SJCRH30 (cell line): ENCODE measurements around the gene MAML3. TPM values are rescaled to one million over a fixed set of nuclear protein-coding genes. Genes with fewer than 3 reads are reported as not detected.
"Not testable (repeated sequence)": the region's sequence is repeated elsewhere in the genome, so short reads cannot be mapped to it uniquely, and the experiment has no call there.

Experiments
- DNase-seq, 2 experiments: peaks; one replicate each; pipeline ENCODE4 v3.0.0-alpha.2; 2015 to 2020
- H3K27ac ChIP-seq: fragments of 250-450 bp; sonication (Bioruptor Pico); 2 replicates; pipeline ENCODE4 v1.5.1; 2020; ENCODE audit warnings: mild to moderate bottlenecking, moderate library complexity
- H3K27me3 ChIP-seq: fragments of 250-450 bp; sonication (Bioruptor Pico); 2 replicates; pipeline ENCODE4 v1.5.1; 2020; ENCODE audit warnings: mild to moderate bottlenecking, moderate library complexity
- H3K36me3 ChIP-seq: fragments of 250-450 bp; sonication (Bioruptor Pico); 2 replicates; pipeline ENCODE4 v1.5.1; 2020; ENCODE audit warnings: mild to moderate bottlenecking, moderate library complexity
- H3K4me1 ChIP-seq: fragments of 250-450 bp; sonication (Bioruptor Pico); 2 replicates; pipeline ENCODE4 v1.5.1; 2020; ENCODE audit warnings: mild to moderate bottlenecking, moderate library complexity
- H3K4me3 ChIP-seq: fragments of 250-450 bp; sonication (Bioruptor Pico); 2 replicates; pipeline ENCODE4 v1.5.1; 2020; ENCODE audit warnings: mild to moderate bottlenecking, moderate library complexity
- H3K9me3 ChIP-seq: fragments of 250-450 bp; sonication (Bioruptor Pico); replicated peaks from 2 replicates; pipeline ENCODE4 v1.5.1; 2020; ENCODE audit warnings: mild to moderate bottlenecking, moderate library complexity
- total RNA-seq: library from RNA; depleted of rRNA; stranded (reverse); fragments of >200 nt; shearing (Covaris generic); gene quantifications from 2 replicates; pipeline ENCODE4 v1.2.3, GENCODE V29; 2014

MAML3 gene
- total RNA-seq, 1 experiment from 2014 or later = 0.42 TPM

- H3K4me1 ChIP-seq = not testable (repeated sequence)
Measured at GRCh38 chr4:139698167-139698925, 455.6 kb downstream of the MAML3 start.

GRCh38 chr4:139696491-139696890 is 457.5 kb downstream of the MAML3 start:
- DNase-seq = no peak
- Histone ChIP-seq H3K9me3 (no peaks in the 10 kb centered on the region), H3K36me3 (0 out of 2 replicates have a peak, but pooled peaks cover 6% of the 10 kb centered on the region), H3K27me3 (no peaks in the 10 kb centered on the region), H3K27ac (no peak overlapping the region), H3K4me1 (no peaks in the 10 kb centered on the region), H3K4me3 (no peak overlapping the region)

More at GRCh38 chr4:139698167-139698925, 455.6 kb downstream of the MAML3 start:
- not testable (repeated sequence) for DNase-seq, H3K27ac ChIP-seq, H3K4me3 ChIP-seq, H3K9me3 ChIP-seq, H3K27me3 ChIP-seq, H3K36me3 ChIP-seq

- Histone ChIP-seq H3K27ac (no peak overlapping the region), H3K36me3 (0 out of 2 replicates have a peak, but pooled peaks cover 6% of the 10 kb centered on the region), H3K27me3 (no peaks in the 10 kb centered on the region), H3K4me3 (no peak overlapping the region), H3K9me3 (no peaks in the 10 kb centered on the region), H3K4me1 (no peaks in the 10 kb centered on the region)
- no peak for DNase-seq
Measured at GRCh38 chr4:139694522-139695107, 459.4 kb downstream of the MAML3 start.

- Histone ChIP-seq H3K27me3 (no peaks in the 10 kb centered on the region), H3K36me3 (0 out of 2 replicates have a peak, but pooled peaks cover 6% of the 10 kb centered on the region), H3K4me1 (no peaks in the 10 kb centered on the region), H3K27ac (no peak overlapping the region), H3K9me3 (no peaks in the 10 kb centered on the region), H3K4me3 (no peak overlapping the region)
- DNase-seq = no peak
Measured at GRCh38 chr4:139692309-139693012, 461.5 kb downstream of the MAML3 start.

GRCh38 chr4:139690419-139690818 is 463.6 kb downstream of the MAML3 start:
- Histone ChIP-seq H3K4me1 (no peaks in the 10 kb centered on the region), H3K36me3 (no peaks in the 10 kb centered on the region), H3K4me3 (no peak overlapping the region), H3K27me3 (no peaks in the 10 kb centered on the region), H3K9me3 (no peaks in the 10 kb centered on the region), H3K27ac (no peak overlapping the region)
- DNase-seq = no peak

GRCh38 chr4:139689093-139689722 is 464.8 kb downstream of the MAML3 start:
- no peaks in the 10 kb centered on the region for H3K9me3 ChIP-seq
- H3K4me1 ChIP-seq = no peaks in the 10 kb centered on the region
- no peak overlapping the region for H3K4me3 ChIP-seq
- DNase-seq = no peak
- no peaks in the 10 kb centered on the region for H3K27me3 ChIP-seq
- H3K27ac ChIP-seq = no peak overlapping the region
- no peaks in the 10 kb centered on the region for H3K36me3 ChIP-seq

GRCh38 chr4:139686988-139687387 is 467.0 kb downstream of the MAML3 start:
- Histone ChIP-seq H3K36me3 (no peaks in the 10 kb centered on the region), H3K27me3 (no peaks in the 10 kb centered on the region), H3K4me3 (no peak overlapping the region), H3K27ac (no peak overlapping the region), H3K9me3 (no peaks in the 10 kb centered on the region), H3K4me1 (no peaks in the 10 kb centered on the region)
- no peak for DNase-seq

- no peaks in the 10 kb centered on the region for H3K4me1 ChIP-seq
- no peak overlapping the region for H3K27ac ChIP-seq
- H3K9me3 ChIP-seq = no peaks in the 10 kb centered on the region
- H3K27me3 ChIP-seq = no peaks in the 10 kb centered on the region
- no peak for DNase-seq
- H3K4me3 ChIP-seq = no peak overlapping the region
- no peaks in the 10 kb centered on the region for H3K36me3 ChIP-seq
Measured at GRCh38 chr4:139686130-139686529, 467.9 kb downstream of the MAML3 start.

- no peaks in the 10 kb centered on the region for H3K9me3 ChIP-seq
- DNase-seq = no peak
- H3K27ac ChIP-seq = no peak overlapping the region
- H3K36me3 ChIP-seq = no peaks in the 10 kb centered on the region
- no peak overlapping the region for H3K4me3 ChIP-seq
- no peaks in the 10 kb centered on the region for H3K4me1 ChIP-seq
- H3K27me3 ChIP-seq = no peaks in the 10 kb centered on the region
Measured at GRCh38 chr4:139685180-139685579, 468.8 kb downstream of the MAML3 start.

- no peak overlapping the region for H3K4me3 ChIP-seq
- H3K9me3 ChIP-seq = no peaks in the 10 kb centered on the region
- no peak for DNase-seq
- H3K27me3 ChIP-seq = no peaks in the 10 kb centered on the region
- no peaks in the 10 kb centered on the region for H3K4me1 ChIP-seq
- H3K27ac ChIP-seq = no peak overlapping the region
- peaks cover 2% of the 10 kb centered on the region; the same call in 1 of the 2 replicates for H3K36me3 ChIP-seq
Measured at GRCh38 chr4:139684351-139684750, 469.6 kb downstream of the MAML3 start.

- H3K9me3 ChIP-seq = no peaks in the 10 kb centered on the region
- peaks cover 2% of the 10 kb centered on the region; the same call in 1 of the 2 replicates for H3K36me3 ChIP-seq
- no peak for DNase-seq
- H3K27me3 ChIP-seq = no peaks in the 10 kb centered on the region
- no peak overlapping the region for H3K27ac ChIP-seq
- no peaks in the 10 kb centered on the region for H3K4me1 ChIP-seq
- H3K4me3 ChIP-seq = no peak overlapping the region
Measured at GRCh38 chr4:139682741-139683151, 471.2 kb downstream of the MAML3 start.

- no peak overlapping the region for H3K4me3 ChIP-seq
- no peaks in the 10 kb centered on the region for H3K4me1 ChIP-seq
- H3K27me3 ChIP-seq = no peaks in the 10 kb centered on the region
- H3K27ac ChIP-seq = no peak overlapping the region
- H3K9me3 ChIP-seq = no peaks in the 10 kb centered on the region
- peaks cover 2% of the 10 kb centered on the region; the same call in 1 of the 2 replicates for H3K36me3 ChIP-seq
- DNase-seq = no peak
Measured at GRCh38 chr4:139682309-139682708, 471.7 kb downstream of the MAML3 start.

GRCh38 chr4:139676913-139677585 is 476.9 kb downstream of the MAML3 start:
- Histone ChIP-seq H3K4me1 (no peaks in the 10 kb centered on the region), H3K36me3 (peaks cover 2% of the 10 kb centered on the region; the same call in 1 of the 2 replicates), H3K27me3 (no peaks in the 10 kb centered on the region), H3K9me3 (no peaks in the 10 kb centered on the region), H3K27ac (no peak overlapping the region), H3K4me3 (no peak overlapping the region)
- DNase-seq = no peak

- no peak for DNase-seq
- Histone ChIP-seq H3K9me3 (no peaks in the 10 kb centered on the region), H3K27ac (no peak overlapping the region), H3K4me3 (no peak overlapping the region), H3K4me1 (no peaks in the 10 kb centered on the region), H3K27me3 (no peaks in the 10 kb centered on the region), H3K36me3 (peaks cover 2% of the 10 kb centered on the region; the same call in 1 of the 2 replicates)
Measured at GRCh38 chr4:139676365-139676764, 477.6 kb downstream of the MAML3 start.
